GM23338 (cell line): ENCODE data around the gene GSG1. TPM values are rescaled to one million over a fixed set of nuclear protein-coding genes. Genes with fewer than 3 reads are reported as not detected.

ENCODE experiments used
- ATAC-seq: fragments of 200-7000 bp; cut with Tn5 transposase; 3 replicates; pipeline ENCODE4 v1.9.1; 2020
- DNase-seq: peaks from one replicate; pipeline ENCODE4 v3.0.0-alpha.2; 2015; ENCODE audit warnings: low spot score
- H2AFZ ChIP-seq: fragments of 200-600 bp; sonication (generic); 2 replicates; pipeline ENCODE4 v1.8.0; 2016; ENCODE audit warnings: antibody characterized with exemption, mild to moderate bottlenecking, moderate library complexity
- H3F3A ChIP-seq: fragments of 200-600 bp; sonication (generic); replicated peaks from 2 replicates; pipeline ENCODE4 v1.8.0; 2017; ENCODE audit warnings: antibody characterized with exemption, mixed run types, low read depth
- H3K27ac ChIP-seq: fragments of 200-600 bp; sonication (generic); 2 replicates; pipeline ENCODE4 v1.6.1; 2016; ENCODE audit warnings: low read depth
- H3K27me3 ChIP-seq: fragments of 200-600 bp; sonication (generic); 2 replicates; pipeline ENCODE4 v1.8.0; 2016; ENCODE audit warnings: mild to moderate bottlenecking, mixed run types, moderate library complexity; ENCODE audit not compliant: insufficient read depth
- H3K36me3 ChIP-seq: fragments of 200-600 bp; sonication (generic); 2 replicates; pipeline ENCODE4 v1.8.0; 2016; ENCODE audit warnings: mild to moderate bottlenecking; ENCODE audit not compliant: insufficient read depth
- H3K4me1 ChIP-seq: fragments of 200-600 bp; sonication (generic); 2 replicates; pipeline ENCODE4 v1.8.0; 2016; ENCODE audit warnings: mild to moderate bottlenecking, moderate library complexity; ENCODE audit not compliant: insufficient read depth
- H3K4me2 ChIP-seq: fragments of 200-600 bp; sonication (generic); 2 replicates; pipeline ENCODE4 v1.7.1; 2017; ENCODE audit warnings: mixed run types
- H3K4me3 ChIP-seq: fragments of 200-600 bp; sonication (generic); 2 replicates; pipeline ENCODE4 v1.6.1; 2016; ENCODE audit warnings: mixed run types
- H3K79me2 ChIP-seq: fragments of 200-600 bp; sonication (generic); replicated peaks from 2 replicates; pipeline ENCODE4 v1.8.0; 2017; ENCODE audit warnings: mild to moderate bottlenecking; ENCODE audit not compliant: insufficient read depth
- H3K9me2 ChIP-seq: fragments of 200-600 bp; sonication (generic); 2 replicates; pipeline ENCODE4 v1.8.0; 2017; ENCODE audit not compliant: insufficient read depth
- H4K20me1 ChIP-seq: fragments of 200-600 bp; sonication (generic); replicated peaks from 2 replicates; pipeline ENCODE4 v1.8.0; 2017; ENCODE audit warnings: mild to moderate bottlenecking; ENCODE audit not compliant: insufficient read depth
- H3K27ac Mint-ChIP-seq: 2 replicates; pipeline ENCODE4 v1.8.0; 2020; ENCODE audit warnings: inconsistent platforms, mild to moderate bottlenecking, moderate library complexity, mixed read lengths
- H3K27me3 Mint-ChIP-seq: 3 replicates; pipeline ENCODE4 v1.8.0; 2022; ENCODE audit warnings: low read depth, mild to moderate bottlenecking, moderate library complexity, mixed read lengths, inconsistent platforms; ENCODE audit not compliant: insufficient read depth, poor library complexity
- H3K36me3 Mint-ChIP-seq: 3 replicates; pipeline ENCODE4 v1.8.0; 2021; ENCODE audit warnings: low read depth, mild to moderate bottlenecking, inconsistent platforms, moderate library complexity, mixed read lengths
- H3K4me1 Mint-ChIP-seq: 3 replicates; pipeline ENCODE4 v1.8.0; 2020; ENCODE audit warnings: mild to moderate bottlenecking, inconsistent platforms, mixed read lengths
- H3K4me3 Mint-ChIP-seq: 3 replicates; pipeline ENCODE4 v1.8.0; 2021; ENCODE audit warnings: moderate library complexity, mild to moderate bottlenecking, inconsistent platforms, mixed read lengths
- H3K9me3 Mint-ChIP-seq: 3 replicates; pipeline ENCODE4 v1.8.0; 2020; ENCODE audit warnings: moderate library complexity, mild to moderate bottlenecking, inconsistent platforms, mixed read lengths
- CREB1 ChIP-seq: fragments of 250-450 bp; sonication (Bioruptor Pico); IDR thresholded peaks from 2 replicates; pipeline ENCODE4 v1.5.0; 2020; ENCODE audit warnings: low read depth, mild to moderate bottlenecking, moderate library complexity
- CTCF ChIP-seq, 2 experiments: fragments of 200-600 bp in 1 of 2; sonication (generic) in 1 of 2; conservative IDR thresholded peaks; 2 replicates each; pipeline versions ENCODE4 v1.5.1 to v1.6.1; 2016 to 2017; ENCODE audit warnings: antibody characterized with exemption in 2 of 2, low read depth in 2 of 2, mild to moderate bottlenecking in 2 of 2, moderate library complexity in 1 of 2
- ETS1 ChIP-seq: IDR thresholded peaks from 2 replicates; pipeline ENCODE4 v1.6.1; 2016; ENCODE audit warnings: antibody characterized with exemption
- EZH2phosphoT487 ChIP-seq: fragments of 200-600 bp; sonication (generic); IDR thresholded peaks from one replicate; pipeline ENCODE4 v1.8.1; 2018; ENCODE audit warnings: antibody characterized with exemption; ENCODE audit not compliant: unreplicated experiment
- JUNB ChIP-seq: IDR thresholded peaks from one replicate; pipeline ENCODE4 v1.6.1; 2016; ENCODE audit warnings: antibody characterized with exemption; ENCODE audit not compliant: unreplicated experiment
- POLR2AphosphoS5 ChIP-seq: IDR thresholded peaks from 2 replicates; pipeline ENCODE4 v1.6.1; 2016; ENCODE audit warnings: antibody characterized with exemption, low read depth
- STAT1 ChIP-seq: IDR thresholded peaks from one replicate; pipeline ENCODE4 v1.6.1; 2016; ENCODE audit warnings: antibody characterized with exemption; ENCODE audit not compliant: unreplicated experiment
- ZNF462 ChIP-seq: fragments of 250-450 bp; sonication (Bioruptor Pico); IDR thresholded peaks from 2 replicates; pipeline ENCODE4 v1.5.0; 2020; ENCODE audit warnings: mild to moderate bottlenecking, moderate library complexity
- polyA plus RNA-seq: library from polyadenylated mRNA; unstranded; fragments of >200 nt; fragmentation: Nextera tagmentation; extraction: Ambion mirVana; gene quantifications from 2 replicates; pipeline ENCODE4 v1.2.1, GENCODE V29; 2016
- total RNA-seq: library from RNA; depleted of rRNA; stranded (reverse); fragments of >200 nt; shearing (Covaris generic); gene quantifications from 2 replicates; pipeline ENCODE4 v1.2.3, GENCODE V29; 2014

The GSG1 gene
- total and polyA plus RNA-seq, 2 experiments from 2014 or later: 0.17 to 0.63 TPM

GRCh38 chr12:13069380-13069779, 34.1 kb downstream of the GSG1 start:
- Mint-ChIP-seq H3K36me3 (peaks cover 36% of the 10 kb centered on the region), H3K4me1 (peaks cover 4% of the 10 kb centered on the region; the same call in 2 of the 3 replicates), H3K27me3 (peaks cover 8% of the 10 kb centered on the region), H3K9me3 (no peaks in the 10 kb centered on the region), H3K27ac (no peak overlapping the region), H3K4me3 (no peak overlapping the region)
- Histone ChIP-seq H3K27ac (no peak overlapping the region), H4K20me1 (no peaks in the 10 kb centered on the region; the same call in 1 of the 2 replicates), H2AFZ (no peak overlapping the region), H3K36me3 (peaks cover 8% of the 10 kb centered on the region; the same call in 1 of the 2 replicates), H3K79me2 (no peaks in the 10 kb centered on the region), H3K4me3 (no peak overlapping the region), H3K27me3 (no peaks in the 10 kb centered on the region), H3K4me2 (no peak overlapping the region), H3F3A (no peaks in the 10 kb centered on the region), H3K4me1 (no peaks in the 10 kb centered on the region), H3K9me2 (peaks cover 3% of the 10 kb centered on the region; the same call in 1 of the 2 replicates)
- DNase-seq (no peak), ATAC-seq (no peak)
- TF ChIP-seq STAT1 (no peak), JUNB (no peak), CREB1 (CRISPR knock-in tag) (no peak), EZH2phosphoT487 (no peak), CTCF (conservative IDR thresholded peaks at IDR 0.05; ENCODE audit: low read depth in 2 of 2) (no peak), ETS1 (no peak), POLR2AphosphoS5 (no peak)

- Histone ChIP-seq H3K79me2 (no peaks in the 10 kb centered on the region), H2AFZ (no peak overlapping the region), H4K20me1 (no peaks in the 10 kb centered on the region; the same call in 1 of the 2 replicates), H3F3A (no peaks in the 10 kb centered on the region), H3K27me3 (no peaks in the 10 kb centered on the region), H3K9me2 (peaks cover 3% of the 10 kb centered on the region; the same call in 1 of the 2 replicates), H3K4me1 (no peaks in the 10 kb centered on the region), H3K36me3 (peaks cover 8% of the 10 kb centered on the region; the same call in 1 of the 2 replicates), H3K27ac (no peak overlapping the region), H3K4me3 (no peak overlapping the region), H3K4me2 (no peak overlapping the region)
- H3K27me3 Mint-ChIP-seq: peaks cover 8% of the 10 kb centered on the region
- no peak for TF ChIP-seq ZNF462 (CRISPR knock-in tag)
- no peak for TF ChIP-seq POLR2AphosphoS5
- TF ChIP-seq CREB1 (CRISPR knock-in tag): no peak
- no peak overlapping the region for H3K27ac Mint-ChIP-seq
- DNase-seq (no peak), ATAC-seq (no peak)
- H3K4me1 Mint-ChIP-seq: peaks cover 12% of the 10 kb centered on the region; the same call in 2 of the 3 replicates
- no peak overlapping the region for H3K4me3 Mint-ChIP-seq
- H3K36me3 Mint-ChIP-seq: peaks cover 23% of the 10 kb centered on the region
- no peaks in the 10 kb centered on the region for H3K9me3 Mint-ChIP-seq
Observed at GRCh38 chr12:13067322-13067721, 36.1 kb downstream of the GSG1 start.
